ENCODE results near the gene NSD2.

Gene NSD2

DNA sequence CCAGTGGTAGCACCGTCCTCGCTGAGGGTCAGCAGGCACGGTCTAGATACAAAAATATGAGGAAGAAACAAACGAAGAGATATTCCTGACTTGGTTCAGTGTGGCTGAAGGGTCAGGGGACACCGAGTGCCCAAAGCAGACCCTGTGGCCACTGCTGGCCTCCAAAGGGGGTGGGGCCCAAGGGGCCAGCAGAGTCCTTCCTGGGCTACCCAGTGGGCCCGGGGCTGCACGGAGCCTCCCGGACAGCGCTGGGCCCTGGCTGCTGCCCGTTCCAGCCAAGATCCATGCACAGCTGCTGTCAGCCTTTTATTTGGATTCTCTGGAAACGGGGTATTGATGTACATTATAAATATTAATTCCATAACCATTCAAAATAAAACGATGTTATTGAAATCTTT is 117.1 kb downstream of the NSD2 start:
- H3K4me3 ChIP-seq (ENCODE audit: control insufficient read depth, low read depth, low read length) = no peak overlapping the region
- TF ChIP-seq, protein P1, sequence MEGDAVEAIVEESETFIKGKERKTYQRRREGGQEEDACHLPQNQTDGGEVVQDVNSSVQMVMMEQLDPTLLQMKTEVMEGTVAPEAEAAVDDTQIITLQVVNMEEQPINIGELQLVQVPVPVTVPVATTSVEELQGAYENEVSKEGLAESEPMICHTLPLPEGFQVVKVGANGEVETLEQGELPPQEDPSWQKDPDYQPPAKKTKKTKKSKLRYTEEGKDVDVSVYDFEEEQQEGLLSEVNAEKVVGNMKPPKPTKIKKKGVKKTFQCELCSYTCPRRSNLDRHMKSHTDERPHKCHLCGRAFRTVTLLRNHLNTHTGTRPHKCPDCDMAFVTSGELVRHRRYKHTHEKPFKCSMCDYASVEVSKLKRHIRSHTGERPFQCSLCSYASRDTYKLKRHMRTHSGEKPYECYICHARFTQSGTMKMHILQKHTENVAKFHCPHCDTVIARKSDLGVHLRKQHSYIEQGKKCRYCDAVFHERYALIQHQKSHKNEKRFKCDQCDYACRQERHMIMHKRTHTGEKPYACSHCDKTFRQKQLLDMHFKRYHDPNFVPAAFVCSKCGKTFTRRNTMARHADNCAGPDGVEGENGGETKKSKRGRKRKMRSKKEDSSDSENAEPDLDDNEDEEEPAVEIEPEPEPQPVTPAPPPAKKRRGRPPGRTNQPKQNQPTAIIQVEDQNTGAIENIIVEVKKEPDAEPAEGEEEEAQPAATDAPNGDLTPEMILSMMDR (conservative IDR thresholded peaks at IDR 0.05; ENCODE audit: control insufficient read depth, insufficient read depth, low read depth, low read length) = no peak
- DNase-seq (ENCODE audit: low read depth) = no peak

DNA sequence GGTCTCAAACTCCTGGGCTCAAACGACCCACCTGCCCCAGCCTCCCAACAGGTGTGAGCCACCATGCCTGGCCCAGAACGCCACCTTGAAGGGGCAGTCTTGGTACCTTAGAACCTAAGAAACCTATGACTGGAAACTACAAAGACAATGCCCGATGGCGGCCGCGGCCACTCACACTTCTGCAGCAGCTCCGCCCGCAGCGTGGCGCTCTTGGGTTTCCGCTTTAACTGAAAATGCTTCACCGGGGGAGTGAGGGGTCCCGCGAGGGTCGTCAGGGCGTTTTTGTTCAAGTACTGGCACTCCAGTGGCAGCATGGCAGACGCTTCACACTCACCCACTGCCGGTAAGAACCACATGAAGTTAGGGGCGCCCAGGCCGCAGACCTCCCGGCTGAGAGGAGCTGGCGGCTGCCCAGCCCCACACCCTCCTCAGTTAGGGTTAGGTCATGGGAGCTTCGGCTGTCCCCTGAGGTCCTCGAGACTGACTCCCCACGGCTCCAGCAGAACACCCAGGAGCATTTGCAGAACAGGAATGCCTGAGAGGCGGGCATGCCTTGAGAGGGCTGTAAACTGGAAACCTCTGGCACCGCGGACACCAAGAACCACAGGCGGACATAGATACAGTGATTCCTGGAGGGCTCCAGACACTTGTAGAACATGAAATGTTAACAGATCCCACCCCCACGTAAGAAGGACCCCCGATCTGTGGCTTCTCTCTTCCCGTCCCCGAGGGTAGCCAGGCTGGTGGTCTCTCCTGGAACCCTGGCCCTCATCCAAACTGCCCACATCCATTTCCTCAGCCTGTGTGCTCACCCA is 118.5 kb downstream of the NSD2 start:
- no peak for DNase-seq (ENCODE audit: low read depth)
- H3K4me3 ChIP-seq (ENCODE audit: control insufficient read depth, low read depth, low read length) = no peak overlapping the region
- TF ChIP-seq, protein P1 (conservative IDR thresholded peaks at IDR 0.05; ENCODE audit: control insufficient read depth, insufficient read depth, low read depth, low read length) = no peak

DNA sequence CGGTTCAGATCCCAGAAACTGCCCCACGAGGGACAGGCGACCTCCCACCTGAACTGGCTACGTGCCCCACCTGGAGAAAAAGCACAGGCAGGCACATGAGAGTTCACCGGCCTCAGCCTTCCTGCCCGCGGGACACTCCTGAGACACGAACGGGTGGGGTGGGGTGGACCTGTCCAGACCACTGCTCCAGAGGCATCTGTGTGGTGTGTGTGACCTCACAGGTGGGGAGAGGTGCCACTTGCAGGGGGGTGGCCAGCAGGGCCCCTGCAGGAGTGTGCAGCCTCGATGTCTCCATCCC is 119.1 kb downstream of the NSD2 start:
- DNase-seq (ENCODE audit: low read depth) = no peak
- TF ChIP-seq, protein P1 (conservative IDR thresholded peaks at IDR 0.05; ENCODE audit: control insufficient read depth, insufficient read depth, low read depth, low read length) = no peak

DNA sequence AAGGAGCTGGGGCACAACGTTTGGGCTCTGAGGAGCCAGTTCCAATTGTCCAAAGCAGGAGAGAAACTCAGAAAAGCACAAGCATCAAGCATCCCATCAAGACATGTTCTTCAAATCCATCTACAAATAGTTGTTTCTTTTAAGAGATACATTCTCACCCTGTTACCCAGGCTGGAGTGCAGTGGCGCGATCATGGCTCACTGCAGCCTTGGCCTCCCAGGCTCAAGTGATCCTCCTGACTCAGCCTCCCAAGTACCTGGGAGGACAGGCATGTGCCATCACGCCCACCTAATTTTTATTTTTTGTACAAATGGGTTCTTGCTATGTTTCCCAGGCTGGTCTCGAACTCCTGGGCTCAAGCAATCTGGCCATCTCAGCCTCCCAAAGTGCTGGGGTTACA is 119.5 kb downstream of the NSD2 start:
- DNase-seq (ENCODE audit: low read depth) = no peak
- H3K4me3 ChIP-seq (ENCODE audit: control insufficient read depth, low read depth, low read length) = no peak overlapping the region
- TF ChIP-seq, protein P1 (conservative IDR thresholded peaks at IDR 0.05; ENCODE audit: control insufficient read depth, insufficient read depth, low read depth, low read length) = no peak

More for the DNA sequence above, 119.1 kb downstream of the NSD2 start:
- no peak overlapping the region for H3K4me3 ChIP-seq (ENCODE audit: control insufficient read depth, low read depth, low read length)

DNA sequence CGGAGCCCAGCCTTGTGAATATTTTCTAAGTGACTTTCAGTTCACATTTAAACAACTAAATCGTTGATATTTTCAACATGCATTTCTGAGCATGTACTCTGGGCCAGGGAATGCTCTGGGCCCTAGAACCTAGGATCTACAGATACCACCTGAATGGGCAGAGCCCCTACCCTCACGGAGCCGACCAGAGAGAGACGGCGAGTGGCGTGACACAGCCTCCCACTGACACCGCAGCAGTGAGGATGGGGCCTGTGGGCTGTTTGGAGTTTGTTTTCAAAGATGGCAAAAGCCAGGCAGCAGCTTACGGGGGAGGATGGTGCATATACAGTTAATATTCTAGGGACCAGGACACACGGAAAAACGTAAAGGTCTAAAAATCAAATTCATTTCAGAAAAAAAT is 119.9 kb downstream of the NSD2 start:
- DNase-seq (ENCODE audit: low read depth) = no peak
- H3K4me3 ChIP-seq (ENCODE audit: control insufficient read depth, low read depth, low read length) = no peak overlapping the region
- TF ChIP-seq, protein P1 (conservative IDR thresholded peaks at IDR 0.05; ENCODE audit: control insufficient read depth, insufficient read depth, low read depth, low read length) = no peak

DNA sequence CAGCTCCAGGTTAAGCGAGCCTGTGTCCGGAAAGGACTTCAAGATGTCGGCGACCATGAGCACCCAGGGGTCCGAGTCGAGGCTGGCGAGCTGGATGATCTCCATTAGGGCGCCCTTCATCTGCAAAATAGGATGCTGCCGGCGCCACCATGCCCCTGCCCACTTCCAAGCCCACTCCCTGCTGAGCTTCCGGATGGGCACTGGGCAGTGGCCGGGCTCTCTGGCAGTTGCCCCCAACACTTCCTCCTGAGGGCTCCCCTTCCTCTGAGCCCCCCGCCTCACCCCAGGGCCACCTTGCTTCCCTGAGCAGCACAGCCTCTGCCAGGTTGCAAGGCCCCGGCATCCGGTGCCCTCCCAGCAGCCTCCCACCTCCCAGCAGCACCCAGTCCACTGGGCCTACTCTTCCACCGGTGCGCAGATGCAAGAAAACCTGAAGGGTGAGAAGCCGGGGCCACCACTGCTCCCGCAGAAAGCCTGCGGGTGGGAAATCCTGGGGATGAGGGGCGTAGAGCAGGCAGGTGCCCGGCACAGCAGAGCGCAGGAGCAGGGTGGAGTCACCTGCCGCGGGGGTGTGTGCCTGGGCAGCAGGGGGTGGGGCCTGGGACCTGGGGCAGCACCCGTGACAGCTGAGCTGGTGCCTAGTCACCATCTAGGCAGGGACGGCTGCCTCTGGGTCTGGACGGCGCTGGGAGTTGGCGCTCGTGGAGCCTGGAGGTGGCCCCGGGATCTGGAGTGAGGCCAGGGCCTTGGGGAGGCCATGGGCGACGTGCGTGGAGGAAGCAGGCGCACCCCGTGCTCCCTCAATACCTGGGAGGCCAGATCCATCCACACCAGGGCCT is 120.6 kb downstream of the NSD2 start:
- no peak overlapping the region for H3K4me3 ChIP-seq (ENCODE audit: control insufficient read depth, low read depth, low read length)
- DNase-seq (ENCODE audit: low read depth) = no peak
- TF ChIP-seq, protein P1 (conservative IDR thresholded peaks at IDR 0.05; ENCODE audit: control insufficient read depth, insufficient read depth, low read depth, low read length) = no peak

Data from fibroblast of mammary gland (primary cell).